ENCODE measurements around the gene IFT80.

The IFT80 gene

GRCh38 chr3:160314995-160315394 lies 84.0 kb downstream of the IFT80 start:
- no peaks in the 10 kb centered on the region for H3K9me3 ChIP-seq (ENCODE audit: control insufficient read depth, insufficient read depth, low read length)
- H3K27ac ChIP-seq (ENCODE audit: low read depth, low read length): peak overlapping the region; percentile 31
- H3K4me1 ChIP-seq (ENCODE audit: control insufficient read depth, insufficient read depth, low read length): peaks cover 18% of the 10 kb centered on the region
- H3K36me3 ChIP-seq (ENCODE audit: control insufficient read depth, insufficient read depth, low read length): 0 out of 2 replicates have a peak, but pooled peaks cover 2% of the 10 kb centered on the region
- no peaks in the 10 kb centered on the region for H3K27me3 ChIP-seq (ENCODE audit: control insufficient read depth, insufficient read depth, low read length)
- H3K4me3 ChIP-seq (ENCODE audit: low read depth, low read length): no peak overlapping the region
- H3K9ac ChIP-seq (ENCODE audit: low read depth, low read length): no peak overlapping the region

- Histone ChIP-seq H3K9me3 (ENCODE audit: control insufficient read depth, insufficient read depth, low read length) (no peaks in the 10 kb centered on the region), H3K36me3 (ENCODE audit: control insufficient read depth, insufficient read depth, low read length) (no peaks in the 10 kb centered on the region), H3K9ac (ENCODE audit: low read depth, low read length) (no peak overlapping the region), H3K27me3 (ENCODE audit: control insufficient read depth, insufficient read depth, low read length) (no peaks in the 10 kb centered on the region), H3K4me3 (ENCODE audit: low read depth, low read length) (no peak overlapping the region), H3K4me1 (ENCODE audit: control insufficient read depth, insufficient read depth, low read length) (peaks cover 27% of the 10 kb centered on the region), H3K27ac (ENCODE audit: low read depth, low read length) (no peak overlapping the region)
These were observed 86.9 kb downstream of the IFT80 start for GRCh38 chr3:160312014-160312624.

GRCh38 chr3:160302806-160303205 lies 96.2 kb downstream of the IFT80 start:
- Histone ChIP-seq H3K9me3 (ENCODE audit: control insufficient read depth, insufficient read depth, low read length) (no peaks in the 10 kb centered on the region), H3K36me3 (ENCODE audit: control insufficient read depth, insufficient read depth, low read length) (peaks cover 14% of the 10 kb centered on the region; the same call in 1 of the 2 replicates), H3K27me3 (ENCODE audit: control insufficient read depth, insufficient read depth, low read length) (no peaks in the 10 kb centered on the region), H3K4me3 (ENCODE audit: low read depth, low read length) (no peak overlapping the region), H3K4me1 (ENCODE audit: control insufficient read depth, insufficient read depth, low read length) (0 out of 2 replicates have a peak, but pooled peaks cover 4% of the 10 kb centered on the region), H3K9ac (ENCODE audit: low read depth, low read length) (no peak overlapping the region), H3K27ac (ENCODE audit: low read depth, low read length) (no peak overlapping the region)

- Histone ChIP-seq H3K9me3 (ENCODE audit: control insufficient read depth, insufficient read depth, low read length) (no peaks in the 10 kb centered on the region), H3K36me3 (ENCODE audit: control insufficient read depth, insufficient read depth, low read length) (no peaks in the 10 kb centered on the region), H3K9ac (ENCODE audit: low read depth, low read length) (no peak overlapping the region), H3K27me3 (ENCODE audit: control insufficient read depth, insufficient read depth, low read length) (no peaks in the 10 kb centered on the region), H3K27ac (ENCODE audit: low read depth, low read length) (no peak overlapping the region), H3K4me1 (ENCODE audit: control insufficient read depth, insufficient read depth, low read length) (peaks cover 7% of the 10 kb centered on the region; the same call in 1 of the 2 replicates), H3K4me3 (ENCODE audit: low read depth, low read length) (no peak overlapping the region)
These were observed 102.4 kb downstream of the IFT80 start for GRCh38 chr3:160296591-160296990.

- no peak overlapping the region for H3K27ac ChIP-seq (ENCODE audit: low read depth, low read length)
- H3K4me1 ChIP-seq (ENCODE audit: control insufficient read depth, insufficient read depth, low read length): peaks cover 7% of the 10 kb centered on the region; the same call in 1 of the 2 replicates
- H3K9me3 ChIP-seq (ENCODE audit: control insufficient read depth, insufficient read depth, low read length): no peaks in the 10 kb centered on the region
- no peaks in the 10 kb centered on the region for H3K36me3 ChIP-seq (ENCODE audit: control insufficient read depth, insufficient read depth, low read length)
- H3K27me3 ChIP-seq (ENCODE audit: control insufficient read depth, insufficient read depth, low read length): no peaks in the 10 kb centered on the region
- H3K4me3 ChIP-seq (ENCODE audit: low read depth, low read length): no peak overlapping the region
- H3K9ac ChIP-seq (ENCODE audit: low read depth, low read length): no peak overlapping the region
These were observed 107.1 kb downstream of the IFT80 start for GRCh38 chr3:160291909-160292299.

GRCh38 chr3:160291290-160291908 lies 107.6 kb downstream of the IFT80 start:
- Histone ChIP-seq H3K27me3 (ENCODE audit: control insufficient read depth, insufficient read depth, low read length) (no peaks in the 10 kb centered on the region), H3K36me3 (ENCODE audit: control insufficient read depth, insufficient read depth, low read length) (no peaks in the 10 kb centered on the region), H3K9ac (ENCODE audit: low read depth, low read length) (no peak overlapping the region), H3K4me3 (ENCODE audit: low read depth, low read length) (no peak overlapping the region), H3K27ac (ENCODE audit: low read depth, low read length) (no peak overlapping the region), H3K4me1 (ENCODE audit: control insufficient read depth, insufficient read depth, low read length) (peaks cover 7% of the 10 kb centered on the region; the same call in 1 of the 2 replicates), H3K9me3 (ENCODE audit: control insufficient read depth, insufficient read depth, low read length) (no peaks in the 10 kb centered on the region)

- H3K4me3 ChIP-seq (ENCODE audit: low read depth, low read length): no peak overlapping the region
- H3K27ac ChIP-seq (ENCODE audit: low read depth, low read length): no peak overlapping the region
- H3K9me3 ChIP-seq (ENCODE audit: control insufficient read depth, insufficient read depth, low read length): no peaks in the 10 kb centered on the region
- no peaks in the 10 kb centered on the region for H3K27me3 ChIP-seq (ENCODE audit: control insufficient read depth, insufficient read depth, low read length)
- no peak overlapping the region for H3K9ac ChIP-seq (ENCODE audit: low read depth, low read length)
- H3K4me1 ChIP-seq (ENCODE audit: control insufficient read depth, insufficient read depth, low read length): no peaks in the 10 kb centered on the region
- H3K36me3 ChIP-seq (ENCODE audit: control insufficient read depth, insufficient read depth, low read length): no peaks in the 10 kb centered on the region
These were observed 111.4 kb downstream of the IFT80 start for GRCh38 chr3:160287666-160288065.

GRCh38 chr3:160286231-160286630 lies 112.8 kb downstream of the IFT80 start:
- H3K36me3 ChIP-seq (ENCODE audit: control insufficient read depth, insufficient read depth, low read length): no peaks in the 10 kb centered on the region
- H3K4me1 ChIP-seq (ENCODE audit: control insufficient read depth, insufficient read depth, low read length): no peaks in the 10 kb centered on the region
- H3K9ac ChIP-seq (ENCODE audit: low read depth, low read length): no peak overlapping the region
- no peak overlapping the region for H3K4me3 ChIP-seq (ENCODE audit: low read depth, low read length)
- H3K27me3 ChIP-seq (ENCODE audit: control insufficient read depth, insufficient read depth, low read length): no peaks in the 10 kb centered on the region
- no peaks in the 10 kb centered on the region for H3K9me3 ChIP-seq (ENCODE audit: control insufficient read depth, insufficient read depth, low read length)
- no peak overlapping the region for H3K27ac ChIP-seq (ENCODE audit: low read depth, low read length)

- no peaks in the 10 kb centered on the region for H3K27me3 ChIP-seq (ENCODE audit: control insufficient read depth, insufficient read depth, low read length)
- peaks cover 12% of the 10 kb centered on the region for H3K4me1 ChIP-seq (ENCODE audit: control insufficient read depth, insufficient read depth, low read length)
- no peak overlapping the region for H3K4me3 ChIP-seq (ENCODE audit: low read depth, low read length)
- H3K27ac ChIP-seq (ENCODE audit: low read depth, low read length): no peak overlapping the region
- no peak overlapping the region for H3K9ac ChIP-seq (ENCODE audit: low read depth, low read length)
- H3K36me3 ChIP-seq (ENCODE audit: control insufficient read depth, insufficient read depth, low read length): 0 out of 2 replicates have a peak, but pooled peaks cover 3% of the 10 kb centered on the region
- no peaks in the 10 kb centered on the region for H3K9me3 ChIP-seq (ENCODE audit: control insufficient read depth, insufficient read depth, low read length)
These were observed 118.2 kb downstream of the IFT80 start for GRCh38 chr3:160280836-160281235.

- H3K4me3 ChIP-seq (ENCODE audit: low read depth, low read length): no peak overlapping the region
- no peaks in the 10 kb centered on the region for H3K9me3 ChIP-seq (ENCODE audit: control insufficient read depth, insufficient read depth, low read length)
- no peak overlapping the region for H3K27ac ChIP-seq (ENCODE audit: low read depth, low read length)
- H3K27me3 ChIP-seq (ENCODE audit: control insufficient read depth, insufficient read depth, low read length): no peaks in the 10 kb centered on the region
- 0 out of 2 replicates have a peak, but pooled peaks cover 3% of the 10 kb centered on the region for H3K36me3 ChIP-seq (ENCODE audit: control insufficient read depth, insufficient read depth, low read length)
- no peak overlapping the region for H3K9ac ChIP-seq (ENCODE audit: low read depth, low read length)
- peaks cover 12% of the 10 kb centered on the region for H3K4me1 ChIP-seq (ENCODE audit: control insufficient read depth, insufficient read depth, low read length)
These were observed 119.4 kb downstream of the IFT80 start for GRCh38 chr3:160279657-160280056.

GRCh38 chr3:160278210-160278609 lies 120.8 kb downstream of the IFT80 start:
- H3K4me1 ChIP-seq (ENCODE audit: control insufficient read depth, insufficient read depth, low read length): peaks cover 12% of the 10 kb centered on the region

More at GRCh38 chr3:160278210-160278609, 120.8 kb downstream of the IFT80 start:
- Histone ChIP-seq H3K9me3 (ENCODE audit: control insufficient read depth, insufficient read depth, low read length) (no peaks in the 10 kb centered on the region), H3K9ac (ENCODE audit: low read depth, low read length) (no peak overlapping the region), H3K4me3 (ENCODE audit: low read depth, low read length) (no peak overlapping the region), H3K36me3 (ENCODE audit: control insufficient read depth, insufficient read depth, low read length) (0 out of 2 replicates have a peak, but pooled peaks cover 3% of the 10 kb centered on the region), H3K27ac (ENCODE audit: low read depth, low read length) (no peak overlapping the region), H3K27me3 (ENCODE audit: control insufficient read depth, insufficient read depth, low read length) (no peaks in the 10 kb centered on the region)
